Activated T-cell treated with anti-CD3 and anti-CD28 coated beads for 4 hours (primary cell): ENCODE results near the gene SLC13A3.

Experiments used
- DNase-seq: peaks from one replicate; pipeline ENCODE4 v3.0.0-alpha.2; 2020

The SLC13A3 gene

GRCh38 chr20:46634528-46634927 is 16.7 kb downstream of the SLC13A3 start:
- no peak for DNase-seq

- DNase-seq, result no peak
Measured at GRCh38 chr20:46631874-46632446, 19.3 kb downstream of the SLC13A3 start.

- DNase-seq, result no peak
Measured at GRCh38 chr20:46631212-46631869, 19.9 kb downstream of the SLC13A3 start.

GRCh38 chr20:46630306-46630705 is 21.0 kb downstream of the SLC13A3 start:
- no peak for DNase-seq

GRCh38 chr20:46629341-46629740 is 21.9 kb downstream of the SLC13A3 start:
- no peak for DNase-seq

GRCh38 chr20:46627234-46627633 is 24.0 kb downstream of the SLC13A3 start:
- no peak for DNase-seq

- DNase-seq, result no peak
Measured at GRCh38 chr20:46626758-46627157, 24.5 kb downstream of the SLC13A3 start.

- no peak for DNase-seq
Measured at GRCh38 chr20:46625875-46626373, 25.3 kb downstream of the SLC13A3 start.

GRCh38 chr20:46624946-46625345 is 26.3 kb downstream of the SLC13A3 start:
- no peak for DNase-seq

- no peak for DNase-seq
Measured at GRCh38 chr20:46622165-46622564, 29.1 kb downstream of the SLC13A3 start.

- no peak for DNase-seq
Measured at GRCh38 chr20:46621492-46621891, 29.8 kb downstream of the SLC13A3 start.

- DNase-seq, result no peak
Measured at GRCh38 chr20:46619445-46619844, 31.8 kb downstream of the SLC13A3 start.

- no peak for DNase-seq
Measured at GRCh38 chr20:46618316-46619100, 32.8 kb downstream of the SLC13A3 start.

GRCh38 chr20:46614503-46614902 is 36.8 kb downstream of the SLC13A3 start:
- DNase-seq, result no peak

- DNase-seq, result no peak
Measured at GRCh38 chr20:46610145-46610544, 41.1 kb downstream of the SLC13A3 start.

GRCh38 chr20:46609043-46609442 is 42.2 kb downstream of the SLC13A3 start:
- DNase-seq, result no peak

- DNase-seq, result no peak
Measured at GRCh38 chr20:46607849-46608497, 43.3 kb downstream of the SLC13A3 start.

- no peak for DNase-seq
Measured at GRCh38 chr20:46607191-46607848, 43.9 kb downstream of the SLC13A3 start.

- no peak for DNase-seq
Measured at GRCh38 chr20:46606817-46607190, 44.5 kb downstream of the SLC13A3 start.

GRCh38 chr20:46605978-46606816 is 45.1 kb downstream of the SLC13A3 start:
- DNase-seq, result no peak

- no peak for DNase-seq
Measured at GRCh38 chr20:46605181-46605580, 46.1 kb downstream of the SLC13A3 start.

GRCh38 chr20:46604551-46605133 is 46.6 kb downstream of the SLC13A3 start:
- no peak for DNase-seq
